GM19467 (cell line): ENCODE data around the gene DEGS2.

ENCODE experiments used
- ATAC-seq: cut with Tn5 transposase; IDR thresholded peaks from one replicate; pipeline ENCODE4 v1.9.1; 2021; ENCODE audit warnings: mild to moderate bottlenecking, moderate library complexity; ENCODE audit not compliant: unreplicated experiment

Gene DEGS2

DNA sequence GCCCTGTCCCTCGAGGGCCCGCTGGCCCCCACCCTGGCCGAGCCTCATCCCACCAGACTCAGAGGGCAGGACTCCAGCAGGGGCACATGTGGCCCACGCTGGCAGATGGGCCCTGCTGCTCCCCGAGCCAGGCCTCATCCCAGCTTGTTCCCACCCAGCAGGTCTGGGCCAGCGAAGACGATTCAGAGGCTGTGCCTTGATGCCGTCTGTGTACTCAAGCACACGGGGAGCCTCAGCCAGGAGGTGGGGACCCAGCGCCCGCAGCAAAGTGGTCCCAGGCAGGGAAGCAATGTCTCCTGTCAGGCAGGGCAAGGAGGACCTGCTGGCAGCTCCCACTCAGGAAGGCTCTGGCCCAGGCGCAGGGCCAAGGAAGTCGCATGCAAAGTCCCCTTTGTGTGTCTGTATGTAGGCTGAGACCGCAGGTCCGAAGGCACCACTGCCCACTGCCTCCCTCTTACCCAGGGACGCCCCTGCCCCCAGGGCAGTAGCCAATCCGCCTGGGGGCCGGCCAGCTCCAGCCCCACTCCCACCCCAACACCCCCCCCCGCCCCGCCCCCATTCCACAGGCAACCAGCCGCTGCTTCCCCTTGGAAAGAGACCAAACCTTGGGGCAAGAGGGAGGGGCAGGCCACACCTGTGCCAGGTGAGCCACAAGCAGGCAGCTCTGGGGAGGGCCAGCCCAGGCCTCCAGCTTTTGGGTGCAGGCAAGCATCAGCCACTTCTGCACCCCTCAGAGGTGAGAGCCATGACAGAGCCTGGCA lies 9.4 kb downstream of the DEGS2 start:
- ATAC-seq = no peak

DNA sequence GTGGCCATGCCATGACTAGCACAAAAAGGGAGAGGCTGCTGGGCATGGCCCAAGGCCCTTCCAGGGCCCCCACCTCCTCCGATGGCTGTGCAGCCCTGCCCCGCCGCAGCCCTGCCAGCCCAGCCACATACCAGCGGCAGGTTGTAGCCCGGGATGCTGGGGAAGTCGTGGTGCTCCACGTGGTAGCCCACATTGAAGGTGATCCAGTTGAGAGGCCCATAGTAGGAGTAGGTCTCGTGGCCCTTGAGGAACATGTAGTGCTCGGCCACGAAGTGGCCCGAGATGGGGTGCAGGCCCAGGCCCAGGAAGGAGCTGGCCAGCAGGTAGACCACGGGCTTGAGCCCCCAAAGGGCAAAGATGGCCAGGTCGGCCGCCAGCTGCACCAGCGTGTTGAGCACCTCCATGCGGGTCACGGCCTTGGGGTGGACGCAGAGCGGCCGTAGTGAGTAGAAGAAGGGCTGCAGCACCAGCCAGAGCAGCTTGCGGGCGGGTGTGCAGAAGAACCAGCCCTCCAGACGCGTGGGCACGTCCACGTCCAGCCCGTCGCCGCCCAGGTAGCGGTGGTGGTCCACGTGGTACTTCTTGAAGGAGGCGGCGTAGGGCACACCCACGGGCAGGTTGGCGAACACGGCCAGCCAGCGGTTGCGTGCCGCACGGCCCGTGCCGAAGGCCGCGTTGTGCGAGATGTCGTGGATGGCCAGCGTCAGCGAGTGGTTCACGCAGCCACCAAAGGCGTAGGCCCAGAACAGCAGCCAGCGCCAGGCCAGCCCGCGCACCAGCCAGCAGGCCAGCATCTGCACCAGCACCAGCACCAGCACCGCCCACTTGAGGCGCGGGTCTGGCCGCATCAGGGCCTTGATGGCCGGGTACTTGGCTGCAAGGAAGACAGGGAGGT lies 10.4 kb downstream of the DEGS2 start:
- ATAC-seq = no peak

DNA sequence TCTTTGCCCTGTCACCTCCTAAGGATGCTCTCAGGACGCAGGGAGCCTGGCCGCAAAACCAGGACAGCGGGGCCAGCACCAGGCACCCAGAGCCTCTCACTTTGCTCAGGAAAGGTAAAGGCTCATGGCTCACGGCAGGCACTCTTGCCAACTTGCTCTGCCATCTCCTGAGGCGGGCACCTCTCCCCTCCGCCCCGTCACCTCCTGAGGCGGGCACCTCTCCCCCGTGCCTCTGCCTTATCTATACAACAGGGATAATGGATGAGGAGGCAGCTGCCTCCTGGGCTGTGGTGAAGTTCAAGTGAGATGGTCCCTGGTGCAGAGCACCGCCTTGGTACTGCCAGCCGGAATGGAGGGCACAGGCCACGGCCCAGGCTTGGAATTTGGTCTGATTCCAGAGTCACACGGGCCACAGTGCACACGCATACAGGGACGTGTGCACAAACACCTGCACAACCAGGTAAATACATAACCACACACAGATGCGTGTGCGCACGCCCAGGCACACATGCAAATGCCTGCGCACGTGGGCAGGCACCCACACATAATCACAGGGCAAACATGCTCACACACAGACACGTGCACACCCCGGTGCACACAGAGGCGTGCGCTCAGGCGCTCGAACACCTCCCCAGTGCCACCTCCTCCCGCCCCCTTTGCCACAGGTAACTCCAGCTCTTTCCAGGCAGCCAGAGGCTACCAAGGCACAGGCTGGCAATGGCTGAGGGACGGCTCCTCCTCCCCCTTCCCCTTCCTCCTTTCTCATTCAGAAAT lies 11.6 kb downstream of the DEGS2 start:
- ATAC-seq = no peak

DNA sequence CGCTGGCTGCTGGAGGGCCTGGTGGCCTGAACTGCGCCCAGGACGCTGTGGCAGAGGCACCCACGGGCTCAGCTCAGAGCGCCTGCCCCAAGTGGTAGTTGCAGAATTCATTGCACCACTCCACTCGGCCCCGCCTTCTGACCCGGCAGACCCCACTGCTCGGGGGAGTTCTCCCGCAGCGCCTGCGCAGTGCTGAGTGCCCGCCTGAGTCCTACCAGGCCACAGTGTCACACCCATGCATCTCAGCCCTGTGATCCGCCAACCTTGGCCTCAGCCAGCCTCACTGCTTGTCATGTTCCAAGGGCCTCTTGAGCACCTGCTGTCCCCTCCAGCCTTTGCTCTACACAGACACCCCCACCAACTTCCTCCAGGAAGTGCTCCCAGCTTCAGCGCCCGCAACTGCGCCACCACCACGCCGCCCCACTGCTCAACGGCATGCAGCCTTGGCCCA lies 12.2 kb downstream of the DEGS2 start:
- ATAC-seq = no peak

DNA sequence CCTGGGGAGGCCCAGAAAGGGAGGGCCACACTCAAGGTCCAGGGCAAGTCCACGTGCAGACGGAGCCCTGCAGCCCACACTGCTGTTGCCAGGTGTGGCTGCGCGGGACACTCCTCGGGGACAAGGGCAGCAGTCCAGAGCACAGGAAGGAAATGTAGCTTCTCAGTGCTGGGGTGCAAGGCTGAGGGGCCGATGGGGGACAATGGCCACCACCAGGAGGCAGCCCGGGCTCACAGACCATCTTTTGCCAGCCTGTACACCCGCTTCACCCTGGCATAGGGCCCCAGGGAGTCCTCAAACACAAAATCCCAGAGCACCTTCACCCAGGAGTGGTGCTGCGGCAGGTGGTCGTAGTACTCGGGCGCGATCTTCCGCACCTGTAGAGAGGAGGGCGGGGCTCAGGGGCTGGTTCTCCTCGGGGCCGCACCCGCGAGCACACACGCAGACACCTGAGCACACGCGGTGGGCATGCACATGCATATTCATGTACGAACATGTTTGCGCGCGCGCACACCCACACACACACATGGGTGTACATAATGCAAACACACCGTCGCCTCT lies 12.8 kb downstream of the DEGS2 start:
- ATAC-seq = no peak

DNA sequence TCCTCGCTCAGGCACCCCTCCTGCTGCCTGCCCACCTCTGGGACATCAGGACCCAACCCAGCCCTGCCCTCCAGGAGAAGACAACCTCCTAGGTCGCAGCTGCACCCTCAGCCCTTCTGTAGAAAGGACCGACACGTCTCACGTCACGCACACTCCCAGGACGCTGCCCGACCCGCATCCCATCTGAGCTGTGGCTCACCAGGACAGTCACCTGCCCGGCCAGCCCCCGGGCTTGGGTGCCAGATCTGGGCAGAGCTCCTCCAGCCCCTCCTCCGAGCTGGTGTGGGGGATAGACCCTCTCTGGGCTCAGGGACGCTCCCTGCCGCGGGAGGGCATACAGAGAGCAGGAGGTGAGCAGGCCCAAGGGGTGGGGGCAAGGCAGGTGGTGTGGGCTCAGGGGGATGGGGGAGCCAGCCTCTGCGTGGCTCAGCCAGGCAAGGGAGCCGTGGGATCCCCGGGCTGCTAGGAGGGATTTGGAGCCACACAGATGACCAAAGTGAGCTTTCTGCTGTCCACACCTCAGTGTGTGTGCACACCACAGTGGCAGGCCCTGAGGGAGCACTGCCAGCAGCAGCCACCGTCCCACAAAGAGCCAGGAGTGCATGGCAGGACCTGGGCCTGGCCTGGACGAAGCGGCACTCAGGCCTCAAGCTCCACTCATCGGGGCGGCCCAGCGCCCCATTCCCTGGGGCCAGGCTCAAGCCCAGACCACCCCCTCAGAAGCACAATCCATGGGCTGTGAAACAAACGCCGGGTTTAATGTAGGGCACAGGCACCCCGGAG lies 13.6 kb downstream of the DEGS2 start:
- ATAC-seq = no peak

DNA sequence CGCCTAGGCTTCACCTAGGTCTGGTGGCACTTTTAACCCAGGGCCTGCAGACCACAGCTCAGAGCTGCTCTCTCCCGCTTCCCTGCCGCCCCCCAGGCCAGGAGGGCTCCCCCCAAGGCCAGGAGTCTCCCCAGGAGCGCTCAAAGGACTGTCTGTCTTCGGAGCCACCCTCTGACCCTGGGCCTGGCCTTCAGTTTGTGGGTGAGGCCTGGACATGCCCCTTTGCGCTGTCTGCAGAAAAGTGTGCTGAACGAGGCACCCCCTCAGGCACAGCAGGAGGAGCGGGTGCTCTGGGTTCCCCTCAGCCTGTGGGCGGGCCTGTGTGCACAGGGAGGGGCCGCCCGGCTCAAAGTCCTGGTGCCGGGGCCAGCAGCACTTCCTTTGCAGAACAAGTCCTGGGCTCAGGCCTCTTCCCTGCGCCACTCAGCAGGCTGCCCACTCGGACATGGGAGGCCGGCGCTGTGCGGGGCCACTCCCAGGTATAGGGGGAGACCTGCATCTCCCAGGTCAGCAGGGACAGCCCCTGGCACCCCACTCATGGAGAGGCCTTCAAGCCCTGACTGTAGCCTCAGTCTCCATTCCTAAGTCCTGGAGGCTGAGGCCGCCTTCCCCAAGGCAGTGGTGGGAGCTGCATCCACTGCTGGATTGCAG lies 14.3 kb downstream of the DEGS2 start:
- ATAC-seq = no peak

DNA sequence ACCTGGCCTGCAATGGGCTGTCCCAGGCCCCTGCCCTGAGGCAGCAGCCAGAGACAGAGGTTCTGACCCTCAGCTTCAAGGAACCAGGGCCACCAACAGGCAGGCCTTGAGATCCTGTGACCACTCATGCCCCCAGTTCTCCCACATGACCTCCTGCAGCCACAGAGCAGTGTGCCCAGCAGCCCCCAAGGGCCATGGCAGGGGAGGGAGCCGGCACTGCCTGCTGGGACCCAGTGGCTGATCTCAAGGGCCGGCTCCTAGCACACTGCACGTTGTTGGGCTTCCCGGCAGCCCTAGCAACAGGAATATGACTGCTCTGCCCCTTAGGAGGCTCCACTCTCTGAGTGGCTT lies 14.8 kb downstream of the DEGS2 start:
- ATAC-seq = no peak

DNA sequence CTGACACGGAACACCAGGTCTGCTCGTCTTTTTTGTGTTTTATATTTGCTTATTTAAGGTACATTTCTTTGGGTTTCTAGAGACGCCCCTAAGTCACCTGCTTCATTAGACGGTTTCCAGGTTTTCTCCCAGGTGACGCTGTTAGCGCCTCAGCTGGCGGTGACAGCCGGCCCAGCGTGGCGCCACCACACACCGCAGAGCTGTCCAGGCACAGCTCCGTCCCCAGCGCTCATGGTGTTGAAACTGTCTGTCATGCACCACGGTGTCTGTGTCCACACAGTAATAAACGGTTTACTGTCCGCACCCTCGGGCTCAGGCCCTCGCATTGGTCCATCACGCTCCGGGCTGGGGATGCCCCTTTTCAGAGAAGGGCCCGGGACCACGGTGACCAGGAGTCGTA lies 15.5 kb downstream of the DEGS2 start:
- ATAC-seq = no peak

DNA sequence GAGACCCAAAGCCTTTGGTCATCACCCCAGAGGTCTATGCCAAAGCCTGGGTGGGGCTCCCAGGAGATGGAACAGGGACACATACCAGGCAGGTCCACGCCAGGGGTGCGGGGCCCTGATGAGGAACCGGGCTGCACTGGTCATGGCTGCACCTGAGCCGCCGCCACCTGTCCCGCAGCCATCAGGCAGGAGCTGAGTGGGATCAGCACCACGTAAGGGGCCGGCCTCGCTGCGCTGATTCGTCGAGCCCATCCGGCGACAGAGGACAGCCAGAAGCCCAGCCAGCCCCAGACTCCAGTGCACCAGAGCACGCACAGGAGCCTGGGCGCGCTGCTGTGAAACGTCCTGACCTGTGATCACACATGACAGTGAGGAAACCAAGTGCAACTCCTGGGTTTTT lies 15.9 kb downstream of the DEGS2 start:
- ATAC-seq = no peak

DNA sequence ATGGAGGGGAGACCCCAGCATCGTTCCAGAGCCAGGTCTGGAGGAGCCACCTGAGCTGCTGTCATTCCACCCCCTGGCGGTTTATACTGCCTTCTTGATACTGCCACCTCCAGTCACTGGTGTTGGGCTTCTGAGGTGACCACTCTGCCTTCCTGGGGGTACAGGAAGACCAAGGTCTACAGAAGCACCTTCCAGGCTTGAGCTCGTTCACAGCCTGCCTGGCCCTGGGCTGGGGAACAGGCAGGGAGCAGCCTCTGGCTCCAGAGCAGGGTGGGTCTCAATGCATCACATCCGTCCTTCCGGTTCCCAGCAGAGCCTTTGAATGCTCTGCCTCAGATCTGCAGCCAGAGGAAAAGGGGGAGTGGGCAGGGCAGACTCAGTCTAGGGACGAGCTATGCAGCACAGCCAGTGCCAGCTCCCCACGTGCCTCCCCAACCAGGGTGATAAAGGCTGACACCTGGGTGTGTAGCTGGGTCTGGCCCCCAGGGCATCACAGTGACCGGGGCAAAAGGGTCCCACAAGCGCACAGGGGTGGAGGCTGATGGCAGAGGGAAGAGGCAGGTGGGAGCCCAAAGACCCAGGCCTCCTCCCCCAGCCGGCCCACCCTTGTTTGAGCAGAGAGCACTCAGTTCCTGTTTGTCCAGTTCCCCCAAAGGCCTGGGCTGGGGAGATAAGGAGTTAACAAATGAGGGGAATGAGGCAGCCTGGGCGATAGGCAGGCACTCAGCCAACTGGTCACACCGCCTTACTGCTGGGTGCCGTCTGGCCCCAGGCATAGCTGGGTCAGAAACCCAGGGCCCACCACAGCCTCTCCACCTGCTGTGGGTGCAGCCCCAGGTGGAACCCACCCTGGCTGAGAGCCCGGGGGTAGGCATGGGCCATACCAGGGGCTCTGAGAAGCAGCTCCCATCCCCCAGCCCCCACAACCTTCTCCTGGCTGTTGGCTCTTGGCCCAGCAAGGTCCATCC lies 17.1 kb downstream of the DEGS2 start:
- ATAC-seq = no peak

DNA sequence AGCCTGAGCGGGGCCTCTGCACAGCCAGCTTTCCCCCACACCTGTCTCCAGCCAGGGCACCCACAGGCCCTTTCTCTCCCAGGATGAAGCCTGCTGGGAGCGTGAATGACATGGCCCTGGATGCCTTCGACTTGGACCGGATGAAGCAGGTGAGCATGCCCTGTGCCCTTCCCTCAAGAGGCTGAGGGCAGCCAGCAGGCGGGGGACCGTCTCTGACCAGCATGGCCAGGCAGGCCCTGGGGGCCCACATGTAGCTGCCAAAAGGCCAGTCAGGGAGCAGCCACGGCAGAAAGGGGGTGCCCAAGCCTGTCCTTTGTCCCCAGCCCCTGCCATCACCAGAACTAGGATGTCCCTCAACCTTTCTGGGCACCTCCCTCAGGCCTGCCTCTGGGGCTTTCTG lies 18.3 kb downstream of the DEGS2 start:
- no peak for ATAC-seq

DNA sequence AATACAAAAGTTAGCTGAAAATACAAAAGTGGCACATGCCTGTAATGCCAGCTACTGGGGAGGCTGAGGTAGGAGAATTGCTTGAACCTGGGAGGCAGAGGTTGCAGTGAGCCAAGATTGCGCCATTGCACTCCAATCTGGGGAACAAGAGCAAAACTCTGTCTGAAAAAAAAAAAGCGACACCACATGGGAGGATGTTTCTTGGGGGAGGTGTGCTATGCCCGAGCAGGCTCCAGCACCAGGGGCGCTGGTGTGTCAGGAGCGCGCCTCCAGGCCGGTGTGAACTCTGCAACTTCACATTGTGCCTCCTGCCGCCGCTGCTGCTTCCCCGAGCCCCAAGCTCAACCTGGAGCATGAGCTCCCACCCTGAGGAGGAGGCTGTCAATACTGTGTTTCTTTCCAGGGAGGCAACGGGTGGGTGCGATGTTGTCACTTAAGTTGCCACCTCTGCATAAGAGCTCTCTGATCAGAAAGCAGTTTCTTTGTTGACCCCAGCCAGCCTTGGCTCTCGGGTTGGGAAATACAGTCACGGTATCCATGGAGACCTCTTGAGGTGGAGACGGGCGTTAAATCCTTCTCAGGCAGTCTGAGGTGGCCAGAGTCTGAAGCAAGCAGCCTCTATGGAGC lies 18.9 kb downstream of the DEGS2 start:
- no peak for ATAC-seq

DNA sequence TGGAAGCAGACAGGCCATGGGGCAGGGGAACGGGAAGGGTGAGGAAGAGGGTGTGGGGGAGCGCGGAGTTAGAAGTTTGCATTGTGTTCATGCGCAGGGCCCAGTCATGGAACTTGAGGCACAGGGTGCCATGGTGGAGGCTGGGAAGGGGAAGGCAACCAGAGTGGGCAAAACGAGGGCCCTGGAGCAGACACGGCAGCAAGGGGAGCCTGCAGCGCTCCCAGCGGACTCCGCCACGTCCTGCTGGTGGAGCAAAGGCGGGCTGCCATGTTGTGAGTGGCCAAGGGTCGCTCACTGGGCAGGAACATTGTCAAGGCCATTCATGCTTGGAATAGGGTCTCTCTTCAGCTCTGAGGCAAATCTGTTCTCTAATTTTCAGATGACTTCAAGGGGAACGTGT lies 20.5 kb downstream of the DEGS2 start:
- no peak for ATAC-seq

DNA sequence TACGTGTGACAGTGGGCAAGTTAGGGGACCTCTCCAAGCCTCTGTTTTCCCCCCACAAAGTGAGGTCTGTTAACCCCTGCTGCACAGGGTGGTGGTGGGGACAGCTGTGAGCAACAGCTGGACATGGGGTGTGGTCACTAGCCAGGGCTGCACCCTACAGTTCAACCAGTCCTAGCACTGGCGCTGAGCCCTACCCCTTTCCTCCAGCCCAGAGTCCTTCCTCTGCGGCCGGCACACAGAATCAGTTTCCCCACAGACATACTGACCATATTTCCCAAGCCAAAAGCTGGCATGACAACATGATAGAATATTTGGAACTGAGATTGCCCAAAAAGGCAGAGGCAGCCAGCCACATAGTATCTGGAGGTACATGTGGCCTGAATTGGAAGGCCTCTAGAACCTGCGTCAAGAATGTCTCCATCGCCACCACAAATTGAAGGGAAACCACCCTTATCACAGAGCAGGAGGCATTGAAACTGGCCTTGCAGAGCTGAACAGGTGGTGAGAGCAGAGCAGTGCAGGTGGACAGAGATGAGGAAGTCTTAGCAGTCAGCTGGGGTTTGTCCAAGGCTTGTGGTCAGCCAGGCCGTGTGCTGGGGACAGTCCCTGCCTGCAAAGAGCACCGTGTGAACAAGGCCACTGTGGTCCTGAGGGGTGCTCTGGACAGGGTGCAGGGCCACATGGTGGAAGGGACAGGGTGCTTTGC lies 21.2 kb downstream of the DEGS2 start:
- no peak for ATAC-seq

DNA sequence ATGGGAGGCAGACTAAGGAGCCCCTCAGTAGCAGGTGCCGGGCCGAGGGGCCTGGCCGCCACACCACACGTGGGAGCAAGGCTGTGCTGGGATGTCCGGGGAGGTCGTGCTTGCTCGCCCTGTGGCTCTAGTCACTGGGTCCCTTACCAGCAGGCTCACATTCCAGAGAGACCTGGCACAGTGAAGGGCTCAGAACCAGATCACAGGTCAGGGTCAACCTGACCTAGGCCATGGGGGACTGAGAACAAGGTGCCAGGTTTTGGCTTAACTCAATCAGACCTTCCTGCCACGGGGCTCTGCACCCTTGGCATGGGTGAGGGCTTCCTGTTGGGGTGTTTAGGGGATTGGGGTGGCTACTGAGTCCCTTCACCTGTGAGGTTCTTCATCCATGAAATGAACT lies 22.3 kb downstream of the DEGS2 start:
- ATAC-seq = no peak

DNA sequence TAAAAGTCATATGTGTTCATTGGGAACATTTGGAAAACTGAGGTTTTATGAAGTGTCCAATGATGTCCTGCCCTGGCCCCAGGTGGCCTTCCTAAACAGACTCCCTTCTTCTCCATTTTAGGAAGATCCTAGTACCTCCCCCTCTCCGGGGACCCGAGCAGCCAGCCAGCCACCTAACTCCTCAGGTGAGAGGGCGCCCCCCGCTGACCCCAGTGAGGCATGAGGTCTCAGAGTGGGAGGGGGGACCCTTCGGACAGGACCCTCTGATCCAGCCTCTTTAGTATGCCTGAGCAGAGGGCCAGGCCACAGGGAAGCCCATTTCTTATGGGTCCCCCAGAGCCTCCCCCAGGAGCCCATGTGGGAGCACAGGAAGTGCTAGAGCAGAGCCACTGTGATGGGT lies 23.7 kb downstream of the DEGS2 start:
- no peak for ATAC-seq

DNA sequence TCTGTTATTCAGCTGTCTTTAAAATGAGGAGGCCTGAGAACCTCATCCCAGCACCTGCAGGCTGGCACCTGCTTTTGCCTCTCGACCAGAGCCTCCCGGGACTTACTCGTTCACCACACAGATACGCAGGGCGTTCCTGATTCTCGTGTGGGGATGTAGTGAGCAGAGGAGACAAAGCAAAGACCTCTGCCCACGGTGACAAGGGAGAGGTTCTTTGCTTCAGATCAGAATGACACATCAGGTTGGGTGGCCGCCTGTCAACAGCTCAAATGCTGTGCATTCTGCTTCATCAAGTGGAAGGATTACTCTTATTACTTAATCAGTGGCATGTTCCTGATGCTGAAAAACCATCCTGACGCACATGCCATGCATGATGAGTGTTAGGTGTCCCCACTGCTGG lies 24.4 kb downstream of the DEGS2 start:
- no peak for ATAC-seq
